ENCODE results near the gene LIMS1. TPM values are rescaled to one million over a fixed set of nuclear protein-coding genes. Genes with fewer than 3 reads are reported as not detected.
A peak's percentile ranks its signal among the peaks of the same experiment; 100 is the strongest.
"Not testable (repeated sequence)": the region's sequence is repeated elsewhere in the genome, so short reads cannot be mapped to it uniquely, and the experiment has no call there.

The LIMS1 gene
- polyA plus RNA-seq, 4 donors = 50.2 to 59.7 (median 58.6) TPM

GRCh38 chr2:108583903-108584520 lies 49.7 kb downstream of the LIMS1 start:
- peak; percentile 67 to 71 (median 68) for DNase-seq (ENCODE audit: low read depth in 4 of 4, low spot score in 3 of 4)

DNA sequence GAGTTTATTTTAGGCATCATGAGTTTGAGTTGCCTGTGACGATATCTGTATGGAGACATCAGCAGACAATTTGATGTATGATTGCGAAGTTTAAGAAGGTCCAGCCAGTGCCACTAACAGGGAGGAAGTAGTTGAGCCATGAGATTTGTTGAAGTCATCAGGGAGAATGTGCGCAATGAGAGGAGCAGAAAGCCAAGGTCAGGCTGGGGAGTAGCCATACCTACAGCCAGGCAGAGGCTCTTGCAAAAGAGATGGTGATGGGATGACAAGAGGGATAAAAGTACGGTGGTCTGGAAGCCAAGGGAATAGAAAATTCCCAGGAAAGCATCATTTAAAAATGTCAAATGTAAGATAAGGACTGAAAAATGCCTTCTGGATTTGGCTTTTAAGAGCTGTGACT lies 51.2 kb downstream of the LIMS1 start:
- DNase-seq (ENCODE audit: low read depth in 4 of 4, low spot score in 3 of 4) = no peak

- DNase-seq (ENCODE audit: low read depth in 4 of 4, low spot score in 3 of 4) = no peak
Observed at GRCh38 chr2:108586116-108586515, 51.8 kb downstream of the LIMS1 start.

GRCh38 chr2:108586631-108587030 lies 52.4 kb downstream of the LIMS1 start:
- DNase-seq (ENCODE audit: low read depth in 4 of 4, low spot score in 3 of 4) = peak in 3 of 4 donors; percentile 45 to 66 (median 56)

GRCh38 chr2:108587621-108588020 lies 53.4 kb downstream of the LIMS1 start:
- no peak for DNase-seq (ENCODE audit: low read depth in 4 of 4, low spot score in 3 of 4)

DNA sequence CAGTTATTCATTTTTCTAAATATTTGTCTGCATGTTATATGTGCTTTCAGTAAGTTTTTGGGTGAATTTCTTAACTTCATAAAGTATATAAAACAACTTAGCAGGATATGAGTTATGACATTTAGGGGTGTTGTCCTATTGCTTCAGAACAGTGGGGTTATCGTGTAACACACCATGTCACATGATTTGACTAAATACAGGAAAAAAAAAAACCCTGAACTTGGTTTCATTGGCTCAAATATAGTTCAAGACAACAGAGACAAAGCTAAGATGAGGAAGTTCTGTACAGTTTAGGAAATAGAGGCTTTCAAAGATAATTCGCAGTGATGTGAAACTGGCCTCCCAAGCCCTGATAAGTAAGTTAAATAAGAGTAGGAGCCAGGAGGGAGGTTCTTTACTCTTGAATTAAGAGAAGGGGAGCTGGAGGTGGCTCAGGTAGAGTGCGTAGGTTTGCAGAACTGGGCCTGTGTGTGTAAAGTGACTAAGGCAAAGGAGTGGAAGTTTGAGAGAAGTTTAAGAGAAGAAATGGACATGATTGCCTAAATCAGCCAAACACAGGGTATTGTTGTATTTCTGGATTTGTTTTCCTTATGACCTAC lies 53.9 kb downstream of the LIMS1 start:
- no peak for DNase-seq (ENCODE audit: low read depth in 4 of 4, low spot score in 3 of 4)

DNA sequence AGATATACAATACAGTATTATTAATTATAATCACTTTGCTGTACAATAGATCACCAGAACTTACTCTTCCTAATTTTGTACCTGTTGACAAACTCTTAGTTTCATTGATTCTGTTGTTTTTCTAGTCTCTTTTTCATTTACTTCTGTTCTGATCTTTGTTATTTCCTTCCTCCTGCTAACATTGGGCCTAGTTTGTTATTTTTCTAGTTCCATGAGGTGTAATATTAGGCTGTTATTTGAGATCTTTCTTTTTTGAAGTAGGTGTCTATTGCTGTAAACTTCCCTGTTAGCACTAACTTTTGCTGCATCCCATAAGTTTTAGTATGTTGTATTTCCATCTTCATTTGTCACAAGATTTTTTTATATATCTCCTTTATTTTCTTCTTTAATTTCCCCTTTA lies 55.1 kb downstream of the LIMS1 start:
- no peak for DNase-seq (ENCODE audit: low read depth in 4 of 4, low spot score in 3 of 4)

GRCh38 chr2:108589781-108590180 lies 55.5 kb downstream of the LIMS1 start:
- DNase-seq (ENCODE audit: low read depth in 4 of 4, low spot score in 3 of 4) = no peak

DNA sequence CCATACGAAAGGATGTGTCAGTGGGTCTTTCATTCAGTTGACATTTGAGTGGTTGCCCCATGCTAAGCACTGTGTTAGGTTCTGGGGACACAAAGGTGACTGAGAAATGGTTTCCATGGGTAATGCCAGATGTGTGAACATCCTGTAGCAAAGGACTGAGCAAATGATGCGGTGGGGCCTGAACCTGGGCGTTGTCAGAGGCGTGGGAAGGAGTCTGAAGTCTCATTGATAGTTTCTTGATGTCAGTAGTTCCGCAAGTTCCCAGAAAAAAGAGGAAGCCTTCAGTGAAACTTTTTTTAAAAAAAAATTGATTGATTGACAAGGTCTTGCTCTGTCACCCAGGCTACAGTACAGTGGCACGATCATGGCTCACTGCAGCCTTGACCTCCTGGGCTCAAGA lies 56.9 kb downstream of the LIMS1 start:
- no peak for DNase-seq (ENCODE audit: low read depth in 4 of 4, low spot score in 3 of 4)

DNA sequence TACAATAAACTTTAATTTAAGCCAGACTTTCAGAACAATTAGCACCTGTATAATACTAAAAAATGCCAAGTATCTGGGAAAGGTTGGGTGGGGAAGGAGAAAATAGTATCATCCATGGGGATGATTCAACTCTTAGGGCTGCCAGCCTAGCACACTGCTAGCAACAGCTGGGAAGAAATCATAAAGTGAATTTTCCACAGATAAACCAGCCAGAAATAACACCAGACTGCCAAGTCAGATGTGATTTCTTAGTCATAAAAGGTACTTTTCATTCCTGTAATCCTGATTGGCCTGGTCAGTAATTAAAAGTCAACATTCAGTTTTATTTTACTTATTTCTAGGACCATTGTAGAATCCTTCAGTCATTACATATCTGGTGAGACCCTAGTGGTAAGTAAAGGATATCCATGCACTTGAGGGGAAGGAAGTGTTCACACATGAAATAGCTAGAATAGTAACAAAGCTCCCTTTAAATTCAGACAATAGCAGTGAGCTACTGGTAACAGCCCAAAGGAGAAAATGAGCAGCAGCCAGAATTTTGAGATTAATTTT lies 59.4 kb downstream of the LIMS1 start:
- no peak for DNase-seq (ENCODE audit: low read depth in 4 of 4, low spot score in 3 of 4)

GRCh38 chr2:108594132-108594981 lies 60.1 kb downstream of the LIMS1 start:
- DNase-seq (ENCODE audit: low read depth in 4 of 4, low spot score in 3 of 4) = no peak

GRCh38 chr2:108594982-108595464 lies 60.8 kb downstream of the LIMS1 start:
- no peak for DNase-seq (ENCODE audit: low read depth in 4 of 4, low spot score in 3 of 4)

DNA sequence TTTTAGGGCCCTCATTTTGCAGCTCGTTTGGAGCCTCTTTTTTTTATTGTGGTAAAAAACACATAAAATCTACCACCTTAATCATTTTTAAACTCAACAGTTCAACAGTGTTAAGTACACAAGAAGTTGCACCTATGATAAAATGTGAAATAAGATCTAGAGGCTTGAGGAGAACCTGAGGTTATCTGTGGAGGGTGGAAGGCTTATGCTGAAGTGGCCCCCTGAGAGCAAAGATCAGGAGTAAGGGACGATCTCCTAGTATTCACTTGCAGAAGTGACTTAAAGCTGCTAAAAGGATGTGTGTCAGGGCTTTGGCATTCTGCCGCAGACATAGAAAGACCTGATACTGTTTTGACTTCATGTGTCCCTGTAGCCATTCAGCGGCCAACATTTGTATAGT lies 61.5 kb downstream of the LIMS1 start:
- not testable (repeated sequence) for DNase-seq (ENCODE audit: low read depth in 4 of 4, low spot score in 3 of 4)

DNA sequence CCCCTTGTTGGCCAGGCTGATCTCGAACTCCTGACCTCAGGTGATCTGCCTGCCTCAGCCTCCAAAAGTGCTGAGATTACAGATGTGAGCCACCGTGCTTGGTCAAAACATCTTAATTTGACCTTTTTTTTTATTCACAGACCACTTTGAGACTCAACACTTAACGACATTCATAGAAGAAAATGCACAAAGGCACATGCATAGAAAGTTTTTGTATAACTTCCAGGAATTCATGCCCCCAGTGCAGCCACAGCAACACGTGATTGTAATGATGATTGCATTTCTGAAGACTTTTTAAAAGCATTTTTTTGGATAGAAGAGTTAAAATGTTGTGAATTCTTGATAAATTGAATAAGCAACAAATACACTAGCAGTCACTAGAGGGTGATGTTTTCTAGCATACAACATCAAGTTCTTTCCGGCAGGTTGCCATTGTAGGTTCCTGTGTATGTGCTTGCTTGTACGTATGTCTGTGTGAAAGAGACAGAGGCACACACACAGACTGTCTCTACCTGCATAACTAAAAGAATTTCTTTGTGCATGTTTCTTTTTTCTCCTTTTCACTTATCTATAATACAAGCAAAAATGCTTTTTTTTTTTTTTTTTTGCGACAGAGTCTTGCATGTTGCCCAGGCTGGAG lies 63.0 kb downstream of the LIMS1 start:
- DNase-seq (ENCODE audit: low read depth in 4 of 4, low spot score in 3 of 4) = not testable (repeated sequence)

- not testable (repeated sequence) for DNase-seq (ENCODE audit: low read depth in 4 of 4, low spot score in 3 of 4)
Observed at GRCh38 chr2:108601199-108601598, 66.9 kb downstream of the LIMS1 start.

GRCh38 chr2:108602422-108602821 lies 68.2 kb downstream of the LIMS1 start:
- DNase-seq (ENCODE audit: low read depth in 4 of 4, low spot score in 3 of 4) = no peak

DNA sequence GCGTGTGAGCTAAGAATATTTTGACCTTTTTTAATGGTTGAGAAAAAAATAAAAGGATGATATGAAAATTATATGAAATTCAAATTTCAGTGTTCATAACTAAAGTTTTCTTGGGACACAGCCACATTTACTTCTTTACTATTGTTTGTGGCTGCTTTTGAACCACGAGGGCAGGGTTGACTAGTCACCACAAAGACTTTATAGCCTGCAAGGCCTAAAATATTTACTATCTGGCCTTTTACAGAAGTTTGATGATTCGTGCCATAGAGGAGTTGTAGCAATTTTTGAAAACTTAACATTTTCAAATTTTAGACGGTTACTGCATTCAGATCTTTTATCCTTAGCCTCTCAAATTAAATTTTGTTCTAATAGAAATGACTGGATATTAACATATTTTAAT lies 69.9 kb downstream of the LIMS1 start:
- DNase-seq (ENCODE audit: low read depth in 4 of 4, low spot score in 3 of 4) = no peak

DNA sequence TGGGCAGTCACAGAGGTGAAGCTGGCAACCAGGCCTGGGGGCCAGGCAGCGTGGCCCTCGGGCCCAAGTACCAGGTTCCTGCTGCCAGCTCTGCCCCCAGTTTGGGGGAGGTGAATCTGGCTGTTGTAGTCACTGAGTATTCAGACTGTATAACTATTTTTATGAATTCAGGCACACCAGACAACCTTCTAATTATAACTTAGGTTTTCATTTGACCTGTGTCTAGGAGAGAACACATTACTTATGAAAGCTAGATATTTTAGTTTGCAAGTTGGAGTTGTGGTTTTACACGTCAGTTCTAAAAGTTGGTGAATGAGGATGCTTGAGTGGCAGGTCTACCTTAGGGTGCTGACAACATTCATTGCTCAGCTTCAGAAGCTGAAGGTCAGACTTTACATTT lies 71.7 kb downstream of the LIMS1 start:
- DNase-seq (ENCODE audit: low read depth in 4 of 4, low spot score in 3 of 4) = no peak

- no peak for DNase-seq (ENCODE audit: low read depth in 4 of 4, low spot score in 3 of 4)
Observed at GRCh38 chr2:108607706-108608301, 73.5 kb downstream of the LIMS1 start.

DNA sequence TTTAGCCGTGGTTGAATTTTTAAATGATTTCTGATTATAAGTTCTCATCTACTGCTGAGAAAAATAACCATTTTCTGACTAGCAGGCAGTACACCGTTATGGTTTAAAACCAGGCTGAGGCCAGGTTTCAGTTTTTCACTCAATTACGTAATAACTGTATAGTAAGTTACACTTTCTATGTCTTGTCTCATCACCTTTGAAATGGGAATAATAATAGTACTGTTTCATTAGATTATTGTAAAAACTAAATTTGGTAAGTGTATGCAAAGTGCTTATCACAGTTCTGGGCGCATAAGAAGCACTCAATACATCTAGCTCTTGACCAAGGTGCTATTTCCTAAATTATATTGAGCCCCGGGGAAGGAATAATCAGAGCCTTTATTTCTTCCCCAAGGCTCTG lies 76.8 kb downstream of the LIMS1 start:
- DNase-seq (ENCODE audit: low read depth in 4 of 4, low spot score in 3 of 4) = no peak
